ENCODE data around the gene HGS.

The HGS gene

GRCh38 chr17:81683584-81684441 lies at the start of gene HGS, which contains the start of gene ARL16:
Gene HGS, plus strand, starts transcription at chr17:81684011. Its CDS starts 56 bp downstream, at chr17:81684067.
Gene ARL16, minus strand, starts transcription at chr17:81683797. Its CDS starts 44 bp downstream, at chr17:81683753.
- DNase-seq (ENCODE audit: low spot score): peak; percentile 98

DNA sequence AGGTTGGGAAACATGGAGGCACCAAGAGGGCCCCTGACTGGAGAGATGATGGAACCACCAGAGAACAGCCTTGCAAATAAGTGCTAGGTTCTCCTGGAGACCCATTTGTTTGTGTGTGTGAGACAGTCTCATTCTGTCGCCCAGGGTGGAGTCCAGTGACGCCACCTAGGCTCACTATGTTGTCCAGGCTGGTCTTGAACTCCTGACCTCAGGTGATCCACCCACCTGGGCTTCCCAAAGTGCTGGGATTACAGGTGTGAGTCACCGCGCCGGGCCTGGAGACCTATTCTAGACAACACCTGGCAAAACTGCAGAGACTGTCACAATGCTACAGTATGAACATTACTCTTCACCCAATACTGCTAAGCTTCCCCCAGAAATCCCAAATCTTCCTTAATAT lies 48.4 kb upstream of the HGS start:
- no peak for DNase-seq (ENCODE audit: low spot score)

DNA sequence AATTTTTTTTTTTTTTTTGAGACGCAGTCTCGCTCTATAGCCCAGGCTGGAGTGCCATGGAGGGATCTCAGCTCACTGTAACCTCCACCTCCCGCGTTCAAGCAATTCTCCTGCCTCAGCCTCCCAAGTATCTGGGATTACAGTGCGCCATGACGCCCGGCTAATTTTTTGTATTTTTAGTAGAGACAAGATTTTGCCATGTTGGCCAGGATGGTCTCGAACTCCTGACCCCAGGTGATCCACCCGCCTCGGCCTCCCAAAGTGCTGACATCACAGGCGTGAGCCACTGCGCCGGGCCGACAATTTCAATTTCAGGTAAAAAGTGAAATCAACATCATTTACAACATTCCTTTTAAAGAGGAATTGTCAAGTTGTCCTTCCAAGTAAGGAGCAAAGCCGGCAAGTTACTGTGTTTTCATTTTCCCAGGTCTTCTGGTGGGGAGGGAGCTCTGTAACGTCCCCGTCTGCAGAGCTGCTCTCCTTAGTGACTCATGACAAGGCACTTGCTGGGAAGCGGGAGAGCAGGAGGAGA lies 47.8 kb upstream of the HGS start:
- no peak for DNase-seq (ENCODE audit: low spot score)

GRCh38 chr17:81636505-81637288 lies 47.1 kb upstream of the HGS start, which contains the start of the genes NPLOC4 and TSPAN10:
Gene NPLOC4, minus strand, starts transcription at chr17:81637112. Its CDS starts 182 bp downstream, at chr17:81636930.
Gene TSPAN10, plus strand, starts transcription at chr17:81637196. Its CDS starts 5,217 bp downstream, at chr17:81642413.
- DNase-seq (ENCODE audit: low spot score): peak; percentile 86

GRCh38 chr17:81638683-81639082 lies 45.1 kb upstream of the HGS start:
- DNase-seq (ENCODE audit: low spot score): no peak

DNA sequence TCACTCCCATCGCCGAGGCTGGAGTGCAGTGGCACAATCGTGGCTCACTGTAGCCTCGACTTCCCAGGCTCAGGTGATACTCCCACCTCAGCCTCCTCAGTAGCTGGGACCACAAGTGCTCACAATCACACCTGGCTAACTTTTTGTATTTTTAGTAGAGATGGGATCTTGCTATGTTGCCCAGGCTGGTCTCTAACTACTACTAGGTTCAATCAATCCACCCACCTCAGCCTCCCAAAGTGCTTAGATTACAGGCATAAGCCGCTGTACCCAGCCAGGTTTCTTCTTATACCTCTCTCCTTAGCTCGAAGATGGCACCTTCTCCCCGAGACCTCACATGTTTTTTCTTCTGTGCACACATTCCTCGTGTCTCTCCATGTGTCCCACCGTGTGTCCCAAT lies 43.8 kb upstream of the HGS start:
- DNase-seq (ENCODE audit: low spot score): no peak

GRCh38 chr17:81641825-81642489 lies 41.9 kb upstream of the HGS start:
- no peak for DNase-seq (ENCODE audit: low spot score)

GRCh38 chr17:81644496-81644895 lies 39.3 kb upstream of the HGS start:
- no peak for DNase-seq (ENCODE audit: low spot score)

DNA sequence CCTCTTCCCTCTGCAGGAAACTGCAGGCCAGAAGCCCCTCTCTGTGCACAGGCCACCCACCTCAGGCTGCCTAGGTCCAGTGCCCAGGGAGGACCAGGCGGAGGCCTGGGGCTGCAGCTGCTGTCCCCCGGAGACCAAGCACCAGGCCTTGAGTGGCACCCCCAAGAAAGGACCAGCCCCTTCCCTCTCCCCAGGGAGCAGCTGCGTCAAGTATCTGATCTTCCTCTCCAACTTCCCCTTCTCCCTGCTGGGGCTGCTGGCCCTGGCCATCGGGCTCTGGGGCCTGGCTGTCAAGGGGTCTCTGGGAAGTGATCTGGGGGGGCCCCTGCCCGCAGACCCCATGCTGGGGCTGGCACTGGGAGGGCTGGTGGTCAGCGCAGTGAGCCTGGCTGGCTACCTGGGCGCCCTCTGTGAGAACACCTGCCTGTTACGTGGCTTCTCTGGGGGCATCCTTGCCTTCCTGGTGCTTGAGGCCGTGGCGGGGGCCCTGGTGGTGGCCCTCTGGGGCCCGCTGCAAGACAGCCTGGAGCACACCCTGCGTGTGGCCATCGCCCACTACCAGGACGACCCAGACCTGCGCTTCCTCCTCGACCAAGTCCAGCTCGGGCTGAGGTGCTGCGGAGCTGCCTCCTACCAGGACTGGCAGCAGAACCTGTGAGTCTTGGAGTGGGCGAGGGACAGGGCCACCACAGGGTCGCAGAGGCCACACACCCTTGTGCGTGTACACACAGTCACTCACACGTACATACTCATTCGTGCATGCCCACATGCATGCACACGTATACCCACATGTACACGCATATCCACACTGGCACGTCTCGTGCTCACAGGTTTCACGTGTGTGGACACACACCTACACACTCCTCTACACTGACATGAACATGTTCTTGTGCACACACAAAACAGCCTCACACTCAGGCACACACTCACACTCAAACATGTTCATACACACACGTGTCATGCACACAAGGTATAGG lies 38.5 kb upstream of the HGS start:
- DNase-seq (ENCODE audit: low spot score): no peak

- DNase-seq (ENCODE audit: low spot score): no peak
Measured at GRCh38 chr17:81646869-81647600, 36.8 kb upstream of the HGS start.

GRCh38 chr17:81647640-81648012 lies 36.2 kb upstream of the HGS start:
- no peak for DNase-seq (ENCODE audit: low spot score)

DNA sequence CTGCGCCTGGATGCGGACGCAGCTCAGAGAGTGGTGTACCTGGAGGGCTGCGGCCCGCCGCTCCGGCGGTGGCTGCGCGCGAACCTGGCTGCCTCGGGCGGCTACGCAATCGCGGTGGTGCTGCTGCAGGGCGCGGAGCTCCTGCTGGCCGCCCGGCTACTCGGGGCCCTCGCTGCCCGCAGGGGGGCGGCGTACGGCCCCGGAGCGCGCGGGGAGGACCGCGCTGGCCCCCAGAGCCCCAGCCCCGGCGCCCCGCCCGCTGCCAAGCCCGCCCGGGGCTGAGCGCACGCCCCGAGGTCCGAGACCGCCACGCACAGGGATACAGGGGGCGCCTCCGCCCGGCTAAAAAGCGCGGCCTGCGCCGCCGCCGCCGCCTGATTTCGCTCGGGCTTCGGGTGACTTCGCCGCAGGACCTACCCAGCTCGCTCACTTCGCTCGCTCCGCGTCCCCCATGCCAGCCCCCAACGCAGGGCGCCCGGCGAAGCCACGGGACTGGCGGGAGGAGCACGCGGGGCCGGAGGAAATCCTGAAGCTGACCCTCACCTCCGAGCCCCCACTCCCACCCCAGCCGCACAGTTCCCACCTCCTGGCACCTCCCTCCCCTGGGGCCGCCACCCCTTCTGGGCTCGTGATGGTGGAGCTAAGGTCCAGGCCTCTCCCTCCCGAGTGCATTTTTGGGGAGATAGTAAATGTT lies 35.7 kb upstream of the HGS start:
- no peak for DNase-seq (ENCODE audit: low spot score)

DNA sequence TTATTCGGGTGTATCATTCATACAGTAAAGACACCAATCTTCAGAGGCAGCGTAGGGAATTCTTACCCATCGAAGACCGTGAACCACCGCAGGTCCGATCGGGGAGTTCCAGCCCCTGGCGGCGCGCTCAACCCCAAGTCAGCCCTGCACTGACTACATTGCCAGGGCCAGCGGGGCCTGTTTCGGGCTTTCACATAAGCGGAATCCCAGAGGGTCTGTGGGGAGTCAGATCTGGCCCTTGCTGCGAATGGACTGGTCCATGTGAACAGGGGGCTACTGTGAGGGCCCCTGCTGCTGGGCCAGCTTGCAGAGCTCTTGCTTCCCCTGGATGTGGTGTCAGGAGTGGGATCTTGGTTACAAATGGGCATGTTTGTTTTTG lies 35.1 kb upstream of the HGS start:
- DNase-seq (ENCODE audit: low spot score): no peak

DNA sequence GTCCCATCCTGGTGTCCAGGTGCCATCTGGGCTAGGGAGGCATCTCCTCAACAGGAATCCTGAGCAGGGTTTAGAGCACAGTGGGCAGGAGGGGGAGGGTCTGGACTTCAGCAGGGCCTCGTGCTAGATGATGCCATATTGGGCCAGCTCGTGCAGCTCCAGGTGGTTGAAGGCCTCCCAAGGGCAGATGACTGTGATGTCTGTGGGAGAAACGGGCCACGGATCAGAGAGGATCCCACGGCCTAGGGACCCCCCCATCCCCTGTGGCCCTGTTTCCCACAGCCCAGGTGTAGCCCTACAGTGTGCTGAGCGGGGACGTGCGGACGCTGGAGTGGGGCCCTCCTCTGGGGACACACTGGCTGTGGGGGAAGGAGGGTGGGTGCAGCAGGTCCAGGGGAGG lies 32.9 kb upstream of the HGS start:
- DNase-seq (ENCODE audit: low spot score): no peak

DNA sequence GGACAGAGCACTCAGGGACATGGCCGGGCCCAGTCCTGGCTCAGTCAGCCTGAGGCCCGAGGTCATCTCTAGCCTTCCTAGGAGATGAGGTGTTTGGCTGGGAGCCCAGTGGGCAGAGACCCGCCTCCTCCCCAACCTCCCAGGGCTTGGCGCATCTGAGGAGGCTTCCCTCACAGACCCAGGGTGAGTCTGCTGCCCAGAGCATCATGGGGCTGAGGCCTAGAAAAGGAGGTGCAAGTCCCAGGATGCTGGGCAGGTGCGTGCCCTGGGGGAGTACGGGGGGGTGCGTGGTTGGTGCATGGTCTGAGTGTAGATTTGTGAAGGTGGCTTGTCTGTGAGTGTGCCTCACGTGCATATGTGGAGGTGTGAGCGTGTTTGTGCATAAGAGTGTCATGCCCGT lies 32.1 kb upstream of the HGS start:
- DNase-seq (ENCODE audit: low spot score): no peak

- DNase-seq (ENCODE audit: low spot score): no peak
Measured at GRCh38 chr17:81652906-81653771, 30.7 kb upstream of the HGS start.

DNA sequence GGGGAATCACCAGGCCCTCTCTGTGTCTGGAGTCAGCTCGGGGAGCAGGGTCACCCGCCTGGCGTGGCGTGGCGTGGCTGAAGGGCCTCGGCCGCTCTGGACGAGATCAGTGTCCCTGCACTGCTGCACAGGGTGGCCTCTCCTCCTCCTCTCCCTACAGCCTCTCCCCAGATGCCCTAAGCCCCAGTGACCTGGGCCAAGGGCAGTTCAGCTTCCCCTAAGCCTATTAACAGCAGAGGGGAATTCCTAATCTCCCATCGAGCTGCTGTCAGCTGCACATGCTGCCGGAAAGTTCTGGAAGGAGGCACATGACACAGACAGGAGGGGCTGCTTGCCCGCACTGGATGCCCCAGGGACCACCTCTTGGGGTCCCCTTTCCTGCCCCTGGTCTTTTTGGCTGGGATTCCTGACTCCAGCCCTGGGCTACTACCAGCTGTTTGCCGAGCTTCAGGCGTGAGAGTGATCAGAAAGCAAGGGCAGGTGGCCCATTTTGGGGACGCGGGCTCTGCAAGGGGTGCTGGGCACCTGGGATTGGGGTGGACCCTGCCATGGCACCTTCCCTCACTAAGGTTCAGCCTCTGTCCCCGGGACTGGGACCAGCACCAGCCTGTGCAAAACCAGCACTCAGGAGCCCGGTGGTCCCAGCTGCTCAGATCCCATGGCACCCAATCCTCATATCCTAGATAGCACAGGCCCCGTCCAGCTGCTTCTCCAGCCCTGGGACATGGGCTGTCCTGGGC lies 28.3 kb upstream of the HGS start:
- DNase-seq (ENCODE audit: low spot score): no peak

Measured in CD4-positive, alpha-beta T cell treated with Interleukin-2 at 100 ng/mL for 4 hours (primary cell).